ENCODE data around the gene RCL1. TPM values are rescaled to one million over a fixed set of nuclear protein-coding genes. Genes with fewer than 3 reads are reported as not detected.
"Not testable (repeated sequence)": the region's sequence is repeated elsewhere in the genome, so short reads cannot be mapped to it uniquely, and the experiment has no call there.

Gene RCL1
- total RNA-seq, 1 experiment from 2014 or later = 34.7 TPM

DNA sequence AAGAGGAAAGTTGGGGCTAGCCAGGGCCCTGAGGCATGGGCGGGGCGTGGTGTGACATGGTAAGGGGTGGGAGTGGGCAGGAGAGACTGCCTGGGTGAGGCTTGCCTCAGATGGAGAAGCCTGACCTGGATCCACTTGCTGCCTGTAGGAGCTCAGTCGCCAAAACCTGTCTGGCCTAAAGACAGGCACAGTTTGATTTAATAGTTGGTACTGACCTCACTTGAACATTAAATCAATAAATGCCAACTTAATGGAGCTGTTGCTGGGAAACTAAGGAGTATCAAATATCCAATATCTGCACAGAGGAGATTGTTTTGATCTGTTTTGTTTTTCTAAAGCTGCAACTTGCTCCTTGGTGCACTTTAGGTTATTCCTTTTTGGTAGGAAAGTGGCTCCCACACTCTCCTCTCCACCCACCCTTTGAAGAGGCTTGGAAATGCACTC, 86.4 kb downstream of the RCL1 start:
- DNase-seq (ENCODE audit: low read depth) = no peak

DNA sequence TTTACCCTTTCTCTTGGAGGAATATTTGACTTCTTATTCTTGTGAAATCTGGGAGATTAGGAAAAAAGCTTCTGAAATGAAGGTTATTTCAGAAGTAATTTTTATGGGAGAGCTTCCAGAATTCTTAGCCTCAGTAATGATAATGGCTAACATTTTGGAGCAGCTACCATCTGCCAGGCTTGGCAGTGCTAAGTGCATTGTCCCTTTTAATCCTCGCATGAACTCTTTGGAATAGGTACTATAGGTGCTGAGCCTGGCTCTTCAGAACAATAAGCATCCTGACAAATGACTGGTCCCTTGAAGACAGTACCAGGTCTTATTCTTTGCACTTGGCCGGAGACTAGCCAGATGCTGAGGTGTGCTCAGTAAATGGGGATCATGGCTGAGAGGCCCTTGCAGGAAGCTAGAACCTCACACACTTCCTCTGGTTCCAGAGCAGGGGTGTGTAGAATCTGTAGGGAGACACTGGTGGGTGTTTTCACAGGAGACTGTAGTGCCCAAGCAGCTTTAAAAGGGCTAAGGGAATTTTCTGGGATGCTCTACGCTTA, 90.7 kb downstream of the RCL1 start:
- no peak for DNase-seq (ENCODE audit: low read depth)

DNA sequence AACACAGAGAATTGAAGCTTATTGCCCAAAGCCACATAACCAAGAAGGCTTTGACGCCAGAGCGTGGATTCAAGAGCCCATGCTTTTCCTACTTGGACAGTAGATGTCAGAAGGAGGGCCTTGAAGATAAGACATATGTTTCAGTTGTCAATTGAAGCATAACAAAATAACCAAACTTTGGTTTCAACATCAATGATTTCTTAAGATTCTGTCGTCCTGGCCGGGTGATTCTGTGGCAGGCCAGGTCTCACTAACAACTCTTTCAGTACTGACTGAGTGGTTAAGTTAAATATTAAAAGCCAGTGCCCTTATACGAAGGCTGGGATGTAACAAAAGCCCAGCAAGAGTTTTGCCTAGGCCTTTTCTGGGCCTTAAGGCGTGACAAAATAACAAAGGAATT, 94.0 kb downstream of the RCL1 start:
- DNase-seq (ENCODE audit: low read depth) = no peak

DNA sequence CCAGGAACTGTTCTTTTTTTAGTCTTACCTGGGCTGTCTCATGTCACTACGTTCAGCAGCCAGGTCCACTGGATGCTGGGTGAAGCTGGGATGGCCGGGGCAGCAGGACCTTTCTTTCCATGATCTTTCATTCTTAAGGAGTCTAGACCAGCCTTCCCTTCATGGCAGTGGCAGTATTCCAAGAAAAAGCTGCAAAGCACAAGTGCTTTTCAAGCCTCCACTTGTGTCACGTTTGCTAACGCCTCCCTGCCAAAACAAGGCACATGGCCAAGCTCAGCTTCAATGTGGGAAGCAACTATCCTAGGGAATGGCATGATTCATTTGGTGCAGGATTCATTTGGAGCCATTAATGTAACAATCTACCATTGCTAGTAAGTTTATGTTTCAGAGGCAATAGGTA, 94.8 kb downstream of the RCL1 start:
- no peak for DNase-seq (ENCODE audit: low read depth)

DNA sequence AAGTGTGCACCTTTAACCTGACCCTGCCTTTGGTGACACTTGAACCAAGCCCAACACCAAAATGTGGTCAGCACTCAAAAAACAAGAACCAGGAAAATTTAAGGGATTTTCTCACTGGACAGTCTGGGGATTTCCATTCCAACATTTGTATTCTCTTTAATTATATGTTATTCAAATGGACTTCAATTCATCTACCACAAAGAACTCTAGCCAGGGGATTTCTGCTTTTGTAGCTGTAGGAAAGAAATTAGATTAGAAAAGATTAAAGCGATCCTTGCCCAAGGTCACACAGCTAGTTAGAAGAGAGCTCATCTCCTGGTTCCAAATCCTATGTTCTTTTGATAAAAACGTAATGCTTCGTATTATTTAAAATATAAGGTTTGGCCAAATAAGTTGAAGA, 97.5 kb downstream of the RCL1 start:
- no peak for DNase-seq (ENCODE audit: low read depth)

DNA sequence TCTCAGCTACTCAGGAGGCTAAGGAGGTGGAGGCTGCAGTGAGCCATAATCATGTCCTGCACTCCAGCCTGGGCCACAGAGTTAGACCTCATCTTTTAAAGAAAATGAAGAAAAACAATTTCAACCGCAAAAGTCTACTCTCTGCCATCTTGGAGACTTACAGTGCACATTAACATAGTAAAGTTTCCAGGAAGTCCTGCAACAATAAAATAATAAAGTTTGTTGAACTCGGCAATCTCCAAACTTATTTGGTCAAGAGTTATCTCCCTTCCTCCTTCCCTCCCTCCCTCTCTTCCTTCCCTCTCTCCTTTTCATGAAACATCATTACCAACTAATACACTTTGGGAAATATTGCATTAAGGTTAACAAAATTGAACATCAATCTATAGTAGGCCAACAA, 98.2 kb downstream of the RCL1 start:
- no peak for DNase-seq (ENCODE audit: low read depth)

DNA sequence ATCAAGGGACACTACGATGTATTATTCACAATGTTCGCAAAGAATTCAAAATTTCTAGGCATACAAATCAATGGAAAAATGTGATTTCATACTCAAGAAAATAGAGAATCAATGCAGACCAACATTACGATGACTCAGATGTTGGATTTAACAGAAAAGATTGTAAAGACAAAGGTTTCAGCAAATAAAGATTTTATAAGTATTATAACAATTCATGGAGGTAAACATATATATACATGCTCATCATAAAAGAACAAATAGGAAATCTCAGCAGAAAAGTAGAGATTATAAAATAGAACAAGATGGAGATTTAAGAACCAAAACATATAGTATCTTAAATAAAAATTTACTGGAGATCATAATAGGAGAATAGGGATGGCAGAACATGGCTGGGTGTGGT, 98.9 kb downstream of the RCL1 start:
- no peak for DNase-seq (ENCODE audit: low read depth)

DNA sequence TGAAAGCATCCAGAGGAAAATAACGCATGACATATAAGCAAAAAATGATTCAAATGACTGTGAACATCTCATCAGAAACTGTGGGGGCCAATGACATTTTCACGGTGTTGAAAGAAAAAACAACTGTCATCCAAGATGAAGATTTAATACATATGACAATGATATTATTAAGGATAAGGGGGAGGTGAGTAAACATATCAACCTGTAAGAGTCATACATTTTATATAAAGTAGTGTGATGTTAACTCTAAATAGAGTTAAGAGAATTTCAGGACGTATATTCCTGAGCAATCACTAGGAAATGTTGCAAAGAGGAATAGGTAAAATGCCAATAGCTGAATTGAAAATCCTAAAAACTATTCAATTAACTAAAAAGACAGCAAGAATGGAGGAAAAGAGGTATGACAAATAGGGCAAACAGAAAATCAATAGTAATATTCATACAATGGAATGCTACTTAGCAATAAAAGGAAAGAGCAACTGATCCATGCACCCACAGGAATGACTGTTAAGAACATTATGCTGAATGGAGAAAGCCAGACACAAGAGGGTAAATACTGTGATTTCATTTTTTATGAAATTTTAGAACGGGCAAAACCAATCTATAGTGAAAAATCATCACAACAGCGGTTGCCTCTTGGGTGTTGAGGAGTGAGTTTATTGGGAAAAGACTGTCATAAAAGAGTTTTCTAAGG, 99.9 kb downstream of the RCL1 start:
- DNase-seq (ENCODE audit: low read depth) = no peak

DNA sequence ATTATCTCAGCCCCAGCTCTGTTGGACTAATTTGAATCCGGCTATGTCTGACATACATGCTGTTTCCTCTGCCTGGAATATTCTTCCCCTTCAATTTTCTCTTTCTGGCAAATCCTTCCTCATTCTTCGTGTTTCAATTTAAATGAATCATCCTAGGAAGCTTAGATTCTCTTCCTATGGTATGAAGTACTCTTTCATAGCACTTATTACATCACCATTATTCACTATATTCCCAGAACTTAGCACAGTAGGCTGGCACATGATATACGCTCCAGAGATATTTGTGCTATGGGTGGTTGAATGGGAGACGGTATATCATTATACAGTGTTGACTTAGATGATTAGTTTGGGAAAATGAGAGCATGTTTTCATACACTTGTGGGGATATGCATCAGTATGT, 101.3 kb downstream of the RCL1 start:
- peak; percentile 70 for DNase-seq (ENCODE audit: low read depth)

DNA sequence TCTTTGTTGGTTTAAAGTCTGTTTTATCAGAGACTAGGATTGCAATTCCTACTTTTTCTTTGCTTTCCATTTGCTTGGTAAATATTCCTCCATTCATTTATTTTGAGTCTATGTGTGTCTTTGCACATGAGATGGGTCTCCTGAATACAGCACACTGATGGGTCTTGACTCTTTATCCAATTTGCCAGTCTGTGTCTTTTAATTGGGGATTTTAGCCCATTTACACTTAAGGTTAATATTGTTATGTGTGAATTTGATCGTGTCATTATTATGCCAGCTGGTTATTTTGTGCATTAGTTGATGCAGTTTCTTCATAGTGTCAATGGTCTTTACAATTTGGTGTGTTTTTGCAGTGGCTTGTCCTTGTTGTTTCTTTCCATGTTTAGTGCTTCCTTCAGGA, 107.1 kb downstream of the RCL1 start:
- not testable (repeated sequence) for DNase-seq (ENCODE audit: low read depth)

DNA sequence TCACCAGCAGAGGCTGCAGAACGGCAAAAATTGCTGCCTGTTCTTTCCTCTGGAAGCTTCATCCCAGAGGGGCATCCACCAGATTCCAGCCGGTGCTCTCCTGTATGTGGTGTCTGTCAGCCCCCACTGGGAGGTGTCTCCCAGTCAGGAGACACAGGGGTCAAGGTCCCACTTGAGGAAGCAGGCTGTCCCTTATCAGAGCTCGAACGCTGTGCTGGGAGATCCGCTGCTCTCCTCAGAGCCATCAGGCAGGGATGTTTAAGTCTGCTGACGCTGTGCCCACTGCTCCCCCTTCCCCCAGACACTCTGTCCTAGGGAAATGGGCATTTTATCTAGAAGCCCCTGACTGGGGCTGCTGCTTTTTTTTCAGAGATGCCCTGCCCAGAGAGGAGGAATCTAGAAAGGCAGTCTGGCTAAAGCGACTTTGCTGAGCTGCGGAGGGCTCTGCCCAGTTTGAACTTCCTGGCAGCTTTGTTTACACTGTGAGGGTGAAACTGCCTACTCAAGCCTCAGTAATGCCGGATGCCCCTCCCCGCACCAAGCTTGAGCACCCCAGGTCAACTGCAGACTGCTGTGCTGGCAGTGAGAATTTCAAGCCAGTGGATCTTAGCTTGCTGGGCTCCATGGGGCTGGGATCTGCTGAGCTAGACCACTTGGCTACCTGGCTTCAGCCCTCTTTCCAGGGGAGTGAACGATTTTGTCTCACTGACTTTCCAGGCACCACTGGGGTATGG, 108.8 kb downstream of the RCL1 start:
- DNase-seq (ENCODE audit: low read depth) = peak; percentile 81

DNA sequence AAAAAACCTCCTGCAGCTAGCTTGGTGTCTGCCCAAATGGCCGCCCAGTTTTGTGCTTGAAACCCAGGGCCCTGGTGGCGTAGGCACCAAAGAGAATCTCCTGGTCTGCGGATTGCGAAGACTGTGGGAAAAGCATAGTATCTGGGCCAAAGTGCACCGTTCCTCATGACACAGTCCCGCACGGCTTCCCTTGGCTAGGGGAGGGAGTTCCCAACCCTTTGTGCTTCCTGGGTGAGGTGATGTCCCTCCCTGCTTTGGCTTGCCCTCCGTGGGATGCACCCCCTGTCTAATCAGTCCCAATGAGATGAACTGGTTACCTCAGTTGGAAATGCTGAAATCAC, 109.4 kb downstream of the RCL1 start:
- no peak for DNase-seq (ENCODE audit: low read depth)

DNA sequence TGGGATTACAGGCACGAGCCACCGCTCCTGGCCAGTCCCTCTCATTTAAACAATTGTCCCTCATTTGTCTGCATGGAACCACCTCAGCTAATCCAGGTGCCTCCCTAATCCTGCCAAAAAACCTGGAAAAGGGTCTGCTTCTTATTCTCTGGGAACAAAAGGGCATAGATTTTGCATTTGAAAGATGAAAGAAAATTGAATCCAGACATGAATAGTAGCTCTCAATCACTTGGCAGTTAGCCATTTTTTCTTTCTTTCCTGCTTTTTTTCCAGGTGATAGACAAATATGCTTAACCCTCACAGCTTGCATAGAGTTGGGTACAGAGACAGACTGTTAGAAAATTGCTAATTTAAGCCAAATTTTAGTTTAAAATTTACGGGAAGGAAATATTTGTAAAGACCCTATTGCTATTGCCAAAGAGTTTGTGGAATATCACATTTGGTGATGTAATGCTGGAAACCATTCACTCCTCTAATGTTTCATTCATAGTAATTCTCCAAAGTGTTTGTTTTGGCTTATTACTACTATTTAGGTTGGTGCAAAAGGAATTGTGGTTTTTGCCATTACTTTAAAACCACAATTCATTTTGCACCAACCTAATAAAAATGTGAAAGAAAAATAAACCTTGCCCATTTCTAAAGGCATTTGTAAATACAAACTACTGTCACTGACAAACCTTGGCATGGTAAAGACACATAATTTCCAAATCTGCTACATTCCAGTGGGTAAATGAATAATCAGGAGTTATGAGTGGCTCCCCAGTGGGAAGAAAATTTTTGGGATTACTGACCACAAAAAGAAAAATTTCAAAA, 111.8 kb downstream of the RCL1 start:
- DNase-seq (ENCODE audit: low read depth) = peak; percentile 24

DNA sequence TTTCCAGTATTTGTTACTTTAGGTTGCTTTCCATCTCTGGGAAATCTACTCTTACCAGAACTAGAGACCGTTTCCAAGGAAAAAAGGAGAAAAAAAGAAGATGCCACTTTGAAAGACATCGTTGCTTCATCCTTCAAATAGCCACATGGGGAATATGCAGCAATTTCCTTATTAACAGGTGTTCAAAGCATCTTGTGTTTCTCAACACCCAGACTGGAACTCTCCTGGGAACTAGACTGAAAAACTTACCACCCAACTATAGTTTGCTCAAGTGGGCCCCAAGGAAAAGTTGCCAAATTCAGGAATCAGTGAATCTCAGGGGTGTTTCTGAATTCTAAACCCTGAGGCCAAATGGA, 112.4 kb downstream of the RCL1 start:
- no peak for DNase-seq (ENCODE audit: low read depth)

Small RNAs within 50 kb of the gene (small RNA-seq; reads per million reads assigned to genes)
- gene AL158147.1 (not detected), gene MIR101-2 (not detected)

Other genes with a start within 250 kb of the RCL1 start
- 7.6 and 7.7 TPM in 2 replicates for gene PLPP6, start 130.7 kb upstream of the RCL1 start, total RNA-seq (2014; rRNA removed; shearing (Covaris generic))
- gene SPATA6L, start 126.5 kb upstream of the RCL1 start, total RNA-seq (2014; rRNA removed; shearing (Covaris generic)) = 0.92 and 1.0 TPM in 2 replicates
- gene CDC37L1, start 113.4 kb upstream of the RCL1 start, total RNA-seq (2014; rRNA removed; shearing (Covaris generic)) = 11.3 and 15.6 TPM in 2 replicates
- gene AK3, start 51.7 kb upstream of the RCL1 start, total RNA-seq (2014; rRNA removed; shearing (Covaris generic)) = 55.9 and 88.8 TPM in 2 replicates
- gene JAK2, start 192.3 kb downstream of the RCL1 start, total RNA-seq (2014; rRNA removed; shearing (Covaris generic)) = 3.1 and 3.9 TPM in 2 replicates